T47D (cell line): Measurements from ENCODE around the gene KCNMA1.

ENCODE experiments used
- DNase-seq, 2 experiments: peaks; one replicate each; pipeline versions ENCODE4 v3.0.0 to v3.0.0-alpha.2; 2011 to 2012; ENCODE audit warnings: low read depth in 1 of 2, low spot score in 1 of 2
- JUND ChIP-seq: IDR thresholded peaks from 2 replicates; pipeline ENCODE4 v1.6.1; 2012; ENCODE audit warnings: low read depth
- in situ Hi-C: cut with HindIII; loops from 2 replicates; pipeline ENCODE4 v1.10.0; 2016; ENCODE audit warnings: low sequenced_read_pairs, low pct_unique_long_range_greater_than_20kb

KCNMA1 gene

GRCh38 chr10:77363210-77363609 is 274.4 kb downstream of the KCNMA1 start:
- in situ Hi-C loops, result no loop called here
- DNase-seq, result peak in 1 of 2 experiments; percentile 38
- no peak for TF ChIP-seq JUND

- in situ Hi-C loops, result no loop called here
Measured at GRCh38 chr10:77361831-77362230, 275.8 kb downstream of the KCNMA1 start.

GRCh38 chr10:77361426-77361825 is 276.2 kb downstream of the KCNMA1 start:
- in situ Hi-C loops, result no loop called here
- no peak for TF ChIP-seq JUND
- DNase-seq, result no peak

More at GRCh38 chr10:77361831-77362230, 275.8 kb downstream of the KCNMA1 start:
- no peak for DNase-seq
- no peak for TF ChIP-seq JUND

GRCh38 chr10:77360835-77361234 is 276.8 kb downstream of the KCNMA1 start:
- TF ChIP-seq JUND, result no peak
- in situ Hi-C loops, result no loop called here
- DNase-seq, result no peak

- no peak for TF ChIP-seq JUND
- in situ Hi-C loops, result no loop called here
- no peak for DNase-seq
Measured at GRCh38 chr10:77359950-77360520, 277.6 kb downstream of the KCNMA1 start.

- no peak for TF ChIP-seq JUND
- no peak for DNase-seq
- in situ Hi-C loops, result no loop called here
Measured at GRCh38 chr10:77359287-77359691, 278.3 kb downstream of the KCNMA1 start.

GRCh38 chr10:77358656-77359055 is 279.0 kb downstream of the KCNMA1 start:
- TF ChIP-seq JUND, result no peak

GRCh38 chr10:77357611-77358310 is 279.8 kb downstream of the KCNMA1 start:
- in situ Hi-C loops, result no loop called here
- no peak for TF ChIP-seq JUND
- no peak for DNase-seq

More at GRCh38 chr10:77358656-77359055, 279.0 kb downstream of the KCNMA1 start:
- in situ Hi-C loops, result no loop called here
- DNase-seq, result no peak

- DNase-seq, result no peak
- in situ Hi-C loops, result no loop called here
- no peak for TF ChIP-seq JUND
Measured at GRCh38 chr10:77357185-77357584, 280.4 kb downstream of the KCNMA1 start.

- DNase-seq, result no peak
- in situ Hi-C loops, result no loop called here
- no peak for TF ChIP-seq JUND
Measured at GRCh38 chr10:77355844-77356243, 281.8 kb downstream of the KCNMA1 start.

- in situ Hi-C loops, result no loop called here
- no peak for DNase-seq
- TF ChIP-seq JUND, result no peak
Measured at GRCh38 chr10:77351386-77351785, 286.2 kb downstream of the KCNMA1 start.

GRCh38 chr10:77350711-77351119 is 286.9 kb downstream of the KCNMA1 start:
- no peak for TF ChIP-seq JUND
- DNase-seq, result peak in 1 of 2 experiments; percentile 47
- in situ Hi-C loops, result no loop called here

GRCh38 chr10:77350134-77350533 is 287.5 kb downstream of the KCNMA1 start:
- TF ChIP-seq JUND, result no peak
- in situ Hi-C loops, result no loop called here
- no peak for DNase-seq
